HL-60 (cell line): ENCODE data around the gene HMOX2.

ENCODE experiments used
- DNase-seq, 2 experiments: peaks; one replicate each; pipeline ENCODE4 v3.0.0-alpha.2; 2010 to 2020; ENCODE audit warnings: low read depth in 1 of 2, low spot score in 1 of 2
- H3K27ac ChIP-seq: fragments of 250-450 bp; sonication (Bioruptor Pico); replicated peaks from 2 replicates; pipeline ENCODE4 v1.5.1; 2020; ENCODE audit warnings: mild to moderate bottlenecking, moderate library complexity
- H3K27me3 ChIP-seq: fragments of 250-450 bp; sonication (Bioruptor Pico); 2 replicates; pipeline ENCODE4 v1.5.1; 2021; ENCODE audit warnings: mild to moderate bottlenecking, moderate library complexity; ENCODE audit not compliant: insufficient read depth, poor library complexity, severe bottlenecking
- H3K4me3 ChIP-seq: replicated peaks from 2 replicates; pipeline ENCODE4 v1.5.1; 2011; ENCODE audit warnings: mild to moderate bottlenecking, control low read depth, low read length; ENCODE audit not compliant: insufficient read depth
- CTCF ChIP-seq: IDR thresholded peaks from one replicate; pipeline ENCODE4 v1.5.1; 2011; ENCODE audit warnings: low read length, control low read depth, inconsistent platforms; ENCODE audit not compliant: insufficient read depth
- GABPA ChIP-seq: IDR thresholded peaks from 2 replicates; pipeline ENCODE4 v1.6.1; 2012; ENCODE audit warnings: low read depth
- POLR2AphosphoS5 ChIP-seq: IDR thresholded peaks from 2 replicates; pipeline ENCODE4 v1.6.1; 2012; ENCODE audit warnings: low read depth
- REST ChIP-seq: IDR thresholded peaks from 2 replicates; pipeline ENCODE4 v1.6.1; 2012; ENCODE audit warnings: low read depth; ENCODE audit not compliant: insufficient replicate concordance
- SPI1 ChIP-seq: IDR thresholded peaks from 2 replicates; pipeline ENCODE4 v1.6.1; 2012; ENCODE audit warnings: low read depth, mild to moderate bottlenecking, borderline replicate concordance

Gene HMOX2

GRCh38 chr16:4533490-4533889 is 57.3 kb downstream of the HMOX2 start:
- no peak overlapping the region for H3K27ac ChIP-seq
- no peak for DNase-seq
- no peak overlapping the region for H3K4me3 ChIP-seq
- H3K27me3 ChIP-seq = no peaks in the 10 kb centered on the region
- TF ChIP-seq GABPA (no peak), SPI1 (no peak), CTCF (no peak), POLR2AphosphoS5 (no peak), REST (no peak)

GRCh38 chr16:4534151-4534790 is 58.1 kb downstream of the HMOX2 start:
- no peak for DNase-seq
- H3K4me3 ChIP-seq = no peak overlapping the region
- no peak overlapping the region for H3K27ac ChIP-seq
- no peaks in the 10 kb centered on the region for H3K27me3 ChIP-seq
- TF ChIP-seq GABPA (no peak), SPI1 (no peak), POLR2AphosphoS5 (no peak), CTCF (no peak), REST (no peak)

- no peak for DNase-seq
- Histone ChIP-seq H3K27me3 (no peaks in the 10 kb centered on the region), H3K4me3 (no peak overlapping the region), H3K27ac (no peak overlapping the region)
- TF ChIP-seq POLR2AphosphoS5 (no peak), REST (no peak), CTCF (no peak), SPI1 (no peak; the same call in 1 of the 2 replicates), GABPA (no peak)
These were observed 59.5 kb downstream of the HMOX2 start for GRCh38 chr16:4535627-4536108.
